Right atrium auricular region (tissue), 2 donors: ENCODE measurements around the gene ZNF516. TPM values are rescaled to one million over a fixed set of nuclear protein-coding genes. Genes with fewer than 3 reads are reported as not detected.

Experiments
- DNase-seq: peaks from one replicate; pipeline ENCODE4 v3.0.0-alpha.2; 2019; ENCODE audit warnings: low spot score
- H3K27ac ChIP-seq, 2 donors: fragments of 200-600 bp; sonication (generic); 1 replicate in 1 of 2; 2 replicates in 1 of 2; pipeline ENCODE4 v1.5.1; 2016 to 2019
- H3K27me3 ChIP-seq, 2 donors: fragments of 200-600 bp; sonication (generic); one replicate each; pipeline versions ENCODE4 v1.5.1 to v1.6.0; 2017 to 2019
- H3K36me3 ChIP-seq: fragments of 200-600 bp; sonication (generic); one replicate; pipeline ENCODE4 v1.5.1; 2016
- H3K4me1 ChIP-seq, 2 donors: fragments of 200-600 bp; sonication (generic); one replicate each; pipeline versions ENCODE4 v1.5.1 to v1.6.0; 2017 to 2019
- H3K4me3 ChIP-seq, 2 donors: fragments of 200-600 bp; sonication (generic); 1 replicate in 1 of 2; 2 replicates in 1 of 2; pipeline ENCODE4 v1.5.1; 2017 to 2019; ENCODE audit warnings: mild to moderate bottlenecking in 1 of 2, moderate library complexity in 1 of 2
- H3K9me3 ChIP-seq, 2 donors: fragments of 200-600 bp; sonication (generic); one replicate each; pipeline ENCODE4 v1.5.1; 2019
- CTCF ChIP-seq, 2 donors: fragments of 200-600 bp; sonication (generic); IDR thresholded peaks; one replicate each; pipeline ENCODE4 v1.5.1; 2019; ENCODE audit warnings: antibody characterized with exemption in 2 of 2
- total RNA-seq, 2 donors: library from RNA; depleted of rRNA; stranded (reverse); fragments of >200 nt; gene quantifications; one replicate each; pipeline ENCODE4 v1.1.0, GENCODE V29; 2016

Gene ZNF516
- total RNA-seq, 2 donors from 2014 or later: 11.0 to 14.0 TPM

- H3K4me3 ChIP-seq: no peak overlapping the region
- peaks cover 0 to 52% of the 10 kb centered on the region in 2 donors for H3K4me1 ChIP-seq
- peaks cover 19% of the 10 kb centered on the region for H3K36me3 ChIP-seq
- H3K27me3 ChIP-seq: no peaks in the 10 kb centered on the region
- no peaks in the 10 kb centered on the region for H3K9me3 ChIP-seq
- no peak overlapping the region for H3K27ac ChIP-seq
- no peak for TF ChIP-seq CTCF (IDR thresholded peaks at IDR 0.05)
- no peak for DNase-seq
Measured at GRCh38 chr18:76445741-76446232, 49.3 kb downstream of the ZNF516 start.

GRCh38 chr18:76445275-76445674, 49.8 kb downstream of the ZNF516 start:
- Histone ChIP-seq H3K27ac (no peak overlapping the region), H3K27me3 (no peaks in the 10 kb centered on the region), H3K4me3 (no peak overlapping the region), H3K9me3 (no peaks in the 10 kb centered on the region), H3K36me3 (peaks cover 24% of the 10 kb centered on the region), H3K4me1 (peaks cover 0 to 48% of the 10 kb centered on the region in 2 donors)
- TF ChIP-seq CTCF (IDR thresholded peaks at IDR 0.05): no peak
- DNase-seq: no peak

GRCh38 chr18:76444446-76445105, 50.5 kb downstream of the ZNF516 start:
- no peak overlapping the region for H3K27ac ChIP-seq
- no peak overlapping the region for H3K4me3 ChIP-seq
- peaks cover 0 to 45% of the 10 kb centered on the region in 2 donors for H3K4me1 ChIP-seq
- DNase-seq: no peak
- H3K9me3 ChIP-seq: no peaks in the 10 kb centered on the region
- peaks cover 31% of the 10 kb centered on the region for H3K36me3 ChIP-seq
- H3K27me3 ChIP-seq: no peaks in the 10 kb centered on the region
- no peak for TF ChIP-seq CTCF (IDR thresholded peaks at IDR 0.05)

- peaks cover 37% of the 10 kb centered on the region for H3K36me3 ChIP-seq
- no peak for TF ChIP-seq CTCF (IDR thresholded peaks at IDR 0.05)
- peaks cover 0 to 37% of the 10 kb centered on the region in 2 donors for H3K4me1 ChIP-seq
- DNase-seq: no peak
- H3K27ac ChIP-seq: no peak overlapping the region
- no peaks in the 10 kb centered on the region for H3K9me3 ChIP-seq
- H3K4me3 ChIP-seq: no peak overlapping the region
- H3K27me3 ChIP-seq: no peaks in the 10 kb centered on the region
Measured at GRCh38 chr18:76443519-76444445, 51.3 kb downstream of the ZNF516 start.

- H3K4me3 ChIP-seq: no peak overlapping the region
- no peak for TF ChIP-seq CTCF (IDR thresholded peaks at IDR 0.05)
- no peaks in the 10 kb centered on the region for H3K27me3 ChIP-seq
- H3K4me1 ChIP-seq: peaks cover 0 to 30% of the 10 kb centered on the region in 2 donors
- no peak for DNase-seq
- H3K27ac ChIP-seq: no peak overlapping the region
- no peaks in the 10 kb centered on the region for H3K9me3 ChIP-seq
- H3K36me3 ChIP-seq: peaks cover 37% of the 10 kb centered on the region
Measured at GRCh38 chr18:76442413-76443171, 52.5 kb downstream of the ZNF516 start.
